AG04449 (cell line): ENCODE data around the gene CCDC33.

Experiments used
- CTCF ChIA-PET: fragments of 350-600 bp; formaldehyde crosslinking; extraction: SDS; loops from one replicate; lab custom pipeline; 2021; ENCODE audit warnings: antibody characterized with exemption; lab: Yijun Ruan, JAX
- POLR2A ChIA-PET: fragments of 400-600, 350-600 bp; formaldehyde crosslinking; extraction: SDS; loops from one replicate; lab custom pipeline; 2020; ENCODE audit warnings: antibody characterized with exemption, inconsistent platforms; lab: Yijun Ruan, JAX
- DNase-seq: peaks from one replicate; pipeline ENCODE4 v3.0.0-alpha.2; 2010; ENCODE audit warnings: low read depth, low spot score
- H3K4me3 ChIP-seq: 2 replicates; pipeline ENCODE4 v1.5.1; 2011; ENCODE audit warnings: low read depth, mild to moderate bottlenecking, control low read depth, low read length
- TF ChIP-seq, protein P1 (sequence below): IDR thresholded peaks from one replicate; pipeline ENCODE4 v1.5.1; 2011; ENCODE audit warnings: mild to moderate bottlenecking, moderate library complexity, low read length, control low read depth, inconsistent platforms; ENCODE audit not compliant: insufficient read depth; ENCODE audit errors: missing control alignments

CCDC33 gene

DNA sequence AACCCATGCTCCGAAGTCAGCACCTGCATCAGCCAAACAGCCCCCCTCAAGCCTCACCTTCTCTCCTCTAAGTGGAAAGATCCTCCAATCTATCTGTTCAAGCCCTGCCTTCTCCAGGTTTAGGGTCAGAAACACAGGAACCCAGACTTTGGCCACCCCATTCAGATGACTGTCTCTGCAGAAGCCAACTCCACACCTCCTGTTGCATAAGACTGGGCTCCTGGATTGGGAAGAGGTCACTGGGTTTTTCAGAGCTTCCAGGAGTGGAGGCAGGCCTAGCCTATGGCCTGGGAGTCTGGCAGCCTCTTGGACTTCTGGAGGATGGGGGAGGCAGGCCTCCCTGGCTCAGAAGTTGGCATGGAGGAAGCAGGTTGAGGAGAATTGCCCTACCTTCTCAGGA is 21.5 kb downstream of the CCDC33 start:
- H3K4me3 ChIP-seq = no peak overlapping the region
- TF ChIP-seq, protein P1, sequence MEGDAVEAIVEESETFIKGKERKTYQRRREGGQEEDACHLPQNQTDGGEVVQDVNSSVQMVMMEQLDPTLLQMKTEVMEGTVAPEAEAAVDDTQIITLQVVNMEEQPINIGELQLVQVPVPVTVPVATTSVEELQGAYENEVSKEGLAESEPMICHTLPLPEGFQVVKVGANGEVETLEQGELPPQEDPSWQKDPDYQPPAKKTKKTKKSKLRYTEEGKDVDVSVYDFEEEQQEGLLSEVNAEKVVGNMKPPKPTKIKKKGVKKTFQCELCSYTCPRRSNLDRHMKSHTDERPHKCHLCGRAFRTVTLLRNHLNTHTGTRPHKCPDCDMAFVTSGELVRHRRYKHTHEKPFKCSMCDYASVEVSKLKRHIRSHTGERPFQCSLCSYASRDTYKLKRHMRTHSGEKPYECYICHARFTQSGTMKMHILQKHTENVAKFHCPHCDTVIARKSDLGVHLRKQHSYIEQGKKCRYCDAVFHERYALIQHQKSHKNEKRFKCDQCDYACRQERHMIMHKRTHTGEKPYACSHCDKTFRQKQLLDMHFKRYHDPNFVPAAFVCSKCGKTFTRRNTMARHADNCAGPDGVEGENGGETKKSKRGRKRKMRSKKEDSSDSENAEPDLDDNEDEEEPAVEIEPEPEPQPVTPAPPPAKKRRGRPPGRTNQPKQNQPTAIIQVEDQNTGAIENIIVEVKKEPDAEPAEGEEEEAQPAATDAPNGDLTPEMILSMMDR = no peak
- DNase-seq = no peak
- ChIA-PET POLR2A (no interaction called here), CTCF (no interaction called here)

DNA sequence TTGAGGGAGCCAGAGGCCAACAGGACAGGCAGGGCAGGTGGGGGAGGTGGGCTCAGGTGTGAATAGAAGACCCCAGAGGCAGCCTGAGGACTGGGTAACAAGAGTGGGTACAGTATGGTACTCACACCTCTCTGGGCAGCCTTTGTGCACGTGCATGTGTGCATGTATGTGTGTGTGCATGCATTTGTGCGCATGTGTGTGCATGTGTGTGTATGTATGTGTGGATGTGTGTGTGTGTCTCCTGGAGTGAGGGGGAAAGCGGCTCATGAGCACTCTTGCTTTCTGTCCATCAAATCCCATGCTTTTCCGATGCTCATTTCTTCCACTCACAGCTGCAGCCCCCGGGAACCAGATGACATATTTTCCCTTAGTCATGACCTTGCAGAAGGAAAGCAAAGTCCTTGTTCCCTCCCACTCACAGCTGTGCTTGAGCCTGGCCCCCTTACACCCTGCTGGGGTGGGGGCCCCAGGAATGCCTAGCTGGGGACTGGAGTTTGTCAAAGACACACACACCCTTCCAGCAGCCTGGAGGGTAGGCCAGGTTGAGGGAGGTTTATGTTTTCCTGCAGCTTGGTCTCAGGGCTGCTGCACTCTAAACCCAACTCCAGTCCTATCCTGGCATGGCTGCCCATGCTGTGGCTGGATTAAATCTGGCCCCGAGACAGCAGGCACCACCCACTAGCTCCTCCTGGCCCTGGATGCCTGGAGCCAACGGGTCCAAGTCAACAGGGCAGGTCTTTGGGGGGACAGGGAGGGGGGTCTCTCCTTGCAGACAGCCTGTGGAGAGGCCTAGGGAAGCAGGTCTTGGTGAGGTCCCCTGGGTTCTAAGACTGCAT is 22.5 kb downstream of the CCDC33 start:
- no peak overlapping the region for H3K4me3 ChIP-seq
- DNase-seq = no peak
- POLR2A ChIA-PET = no interaction called here
- TF ChIP-seq, protein P1 = no peak
- CTCF ChIA-PET = no interaction called here

DNA sequence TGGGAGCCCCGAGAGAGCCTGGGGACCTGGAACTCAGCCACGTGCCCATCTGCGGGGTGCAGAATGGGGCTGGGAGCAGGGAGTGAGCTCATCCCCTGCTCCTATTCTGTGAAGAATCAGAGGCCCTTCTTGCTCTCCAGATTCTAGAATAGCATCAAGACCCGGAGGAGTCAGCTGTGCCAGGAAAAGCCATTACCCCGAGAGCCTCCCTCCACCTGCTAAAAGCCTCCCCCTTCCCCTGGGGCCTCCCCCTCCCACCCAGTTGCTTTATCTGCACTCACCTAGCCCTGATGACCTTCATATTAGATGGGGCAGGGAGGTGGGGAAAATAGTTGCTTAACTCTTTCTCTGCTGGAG is 23.1 kb downstream of the CCDC33 start:
- no peak for DNase-seq

DNA sequence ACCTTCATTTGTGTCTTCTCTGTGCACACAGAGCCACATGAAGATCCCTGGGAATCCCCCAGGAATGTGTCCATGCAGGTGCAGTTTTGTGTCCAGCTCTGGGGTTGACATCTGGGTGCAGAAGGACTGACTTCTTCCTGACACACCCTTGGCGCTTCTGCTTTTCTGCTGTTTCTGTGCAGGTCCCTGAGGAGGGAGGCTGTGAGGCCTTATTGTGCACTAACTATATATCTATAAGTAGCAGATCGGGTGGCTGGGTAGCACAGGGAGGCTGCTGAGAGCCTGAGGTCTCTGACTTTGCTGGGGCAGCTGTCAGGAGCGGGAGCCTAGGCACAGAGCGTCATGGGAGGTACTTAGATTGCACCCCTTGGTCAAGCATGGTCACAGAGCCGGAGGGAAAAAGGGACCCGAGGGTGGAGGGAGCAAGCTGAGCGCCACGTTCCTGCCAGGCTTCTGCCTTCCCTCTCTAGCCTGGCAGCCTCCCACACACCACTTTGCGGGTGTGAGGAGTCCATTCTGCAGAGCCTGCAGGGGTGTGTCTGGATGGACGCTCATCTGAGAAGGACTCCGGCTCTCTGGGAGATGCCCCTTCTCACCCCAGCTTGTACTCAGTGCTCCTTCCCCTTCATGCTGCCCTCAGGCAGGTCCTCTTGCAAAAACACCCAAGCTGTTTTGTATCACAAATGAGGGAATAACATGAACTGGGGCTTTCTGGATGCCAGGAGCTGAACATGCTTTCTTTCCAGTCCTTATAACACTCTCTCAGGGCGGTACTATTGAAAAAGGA is 23.9 kb downstream of the CCDC33 start:
- TF ChIP-seq, protein P1 = no peak
- ChIA-PET CTCF (no interaction called here), POLR2A (no interaction called here)
- no peak for DNase-seq
- no peak overlapping the region for H3K4me3 ChIP-seq

More for the DNA sequence above, 23.1 kb downstream of the CCDC33 start:
- TF ChIP-seq, protein P1 = no peak
- CTCF ChIA-PET = no interaction called here
- no peak overlapping the region for H3K4me3 ChIP-seq
- POLR2A ChIA-PET = no interaction called here

DNA sequence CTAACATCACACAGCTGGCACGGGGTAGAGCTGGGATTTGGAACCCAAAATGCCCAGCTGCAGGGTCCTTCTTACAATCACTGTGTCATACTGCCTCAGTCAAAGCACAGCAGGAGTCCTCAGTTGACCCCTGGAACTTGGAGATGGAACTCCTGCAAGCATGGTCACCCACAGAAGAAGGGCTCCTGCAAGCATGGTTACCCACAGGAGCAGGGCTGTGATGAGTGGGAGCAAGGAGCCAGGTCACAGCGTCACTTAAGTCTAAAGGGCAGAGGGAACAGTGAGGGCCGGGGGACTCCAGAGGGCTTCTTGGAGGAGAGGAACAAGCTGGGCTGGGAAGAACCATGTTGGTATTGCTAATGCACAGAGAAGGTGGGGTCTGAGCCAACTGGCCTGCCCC is 24.9 kb downstream of the CCDC33 start:
- DNase-seq = no peak
- ChIA-PET CTCF (no interaction called here), POLR2A (no interaction called here)
- no peak overlapping the region for H3K4me3 ChIP-seq
- TF ChIP-seq, protein P1 = no peak

DNA sequence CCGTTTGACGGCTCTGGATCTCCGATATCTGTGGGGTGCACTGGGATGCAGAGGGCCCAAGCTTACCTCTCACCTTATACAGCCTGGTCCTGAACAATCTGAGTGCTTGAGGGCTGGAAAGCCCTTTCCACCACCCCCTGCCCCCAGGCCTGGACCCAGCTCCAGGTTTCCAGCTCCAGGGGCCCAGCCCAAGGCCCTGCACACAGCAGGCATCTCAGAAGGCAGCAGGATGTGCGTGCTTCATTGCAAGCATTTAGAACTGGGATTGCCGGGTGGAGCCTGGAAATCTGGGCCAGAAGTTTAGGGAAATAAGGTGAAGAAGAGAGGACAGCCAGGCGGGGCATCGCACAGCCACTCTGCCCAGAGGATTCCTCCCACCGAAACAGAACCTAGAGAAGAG is 25.6 kb downstream of the CCDC33 start:
- TF ChIP-seq, protein P1 = no peak
- ChIA-PET CTCF (no interaction called here), POLR2A (no interaction called here)
- H3K4me3 ChIP-seq = no peak overlapping the region
- DNase-seq = no peak
